HG03196 (cell line): Measurements from ENCODE around the gene ANP32B.
"Not testable (repeated sequence)": the region's sequence is repeated elsewhere in the genome, so short reads cannot be mapped to it uniquely, and the experiment has no call there.

ENCODE experiments used
- ATAC-seq: cut with Tn5 transposase; IDR thresholded peaks from one replicate; pipeline ENCODE4 v1.9.1; 2021; ENCODE audit not compliant: unreplicated experiment

ANP32B gene

DNA sequence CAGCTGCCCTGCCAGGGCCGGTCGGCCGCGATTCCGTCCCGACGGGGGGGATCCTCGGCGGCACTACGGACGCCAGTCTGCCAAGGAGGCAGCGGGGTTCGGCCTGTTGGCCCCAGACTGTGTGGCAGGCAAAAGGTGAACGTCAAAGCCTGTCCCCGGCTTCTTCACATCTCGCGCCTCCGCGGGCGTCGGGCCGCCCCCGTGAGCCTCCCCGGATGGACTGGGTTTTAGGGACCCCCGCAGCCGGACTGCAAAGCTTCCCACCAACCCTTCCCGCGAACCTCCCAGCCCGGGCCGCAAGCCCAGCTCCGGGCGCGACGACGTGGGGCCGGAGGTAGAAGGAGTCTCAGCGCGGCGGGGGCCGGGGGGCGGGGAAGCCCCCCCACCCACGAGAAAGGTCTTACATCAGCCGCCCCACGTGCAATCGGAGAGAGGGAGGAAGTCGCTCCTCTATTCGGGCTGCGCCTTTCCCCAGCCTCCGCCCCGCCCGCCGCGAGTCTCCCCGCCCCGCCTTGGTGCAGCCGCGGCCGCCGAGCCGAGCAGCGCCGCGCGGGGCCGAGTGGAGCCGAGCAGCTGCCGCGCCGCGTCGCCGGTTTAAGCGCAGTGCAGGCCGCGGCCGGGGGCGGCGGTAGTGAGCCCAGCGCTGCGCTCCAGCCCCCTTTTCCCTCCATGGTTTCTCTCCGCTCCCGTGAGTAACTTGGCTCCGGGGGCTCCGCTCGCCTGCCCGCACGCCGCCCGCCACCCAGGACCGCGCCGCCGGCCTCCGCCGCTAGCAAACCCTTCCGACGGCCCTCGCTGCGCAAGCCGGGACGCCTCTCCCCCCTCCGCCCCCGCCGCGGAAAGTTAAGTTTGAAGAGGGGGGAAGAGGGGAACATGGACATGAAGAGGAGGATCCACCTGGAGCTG is at the start of gene ANP32B:
Gene ANP32B (plus strand): TSS at position 659 of the 906 bp plus-strand sequence. CDS start 215 bp downstream, at position 874.
- ATAC-seq: peak; percentile 70

DNA sequence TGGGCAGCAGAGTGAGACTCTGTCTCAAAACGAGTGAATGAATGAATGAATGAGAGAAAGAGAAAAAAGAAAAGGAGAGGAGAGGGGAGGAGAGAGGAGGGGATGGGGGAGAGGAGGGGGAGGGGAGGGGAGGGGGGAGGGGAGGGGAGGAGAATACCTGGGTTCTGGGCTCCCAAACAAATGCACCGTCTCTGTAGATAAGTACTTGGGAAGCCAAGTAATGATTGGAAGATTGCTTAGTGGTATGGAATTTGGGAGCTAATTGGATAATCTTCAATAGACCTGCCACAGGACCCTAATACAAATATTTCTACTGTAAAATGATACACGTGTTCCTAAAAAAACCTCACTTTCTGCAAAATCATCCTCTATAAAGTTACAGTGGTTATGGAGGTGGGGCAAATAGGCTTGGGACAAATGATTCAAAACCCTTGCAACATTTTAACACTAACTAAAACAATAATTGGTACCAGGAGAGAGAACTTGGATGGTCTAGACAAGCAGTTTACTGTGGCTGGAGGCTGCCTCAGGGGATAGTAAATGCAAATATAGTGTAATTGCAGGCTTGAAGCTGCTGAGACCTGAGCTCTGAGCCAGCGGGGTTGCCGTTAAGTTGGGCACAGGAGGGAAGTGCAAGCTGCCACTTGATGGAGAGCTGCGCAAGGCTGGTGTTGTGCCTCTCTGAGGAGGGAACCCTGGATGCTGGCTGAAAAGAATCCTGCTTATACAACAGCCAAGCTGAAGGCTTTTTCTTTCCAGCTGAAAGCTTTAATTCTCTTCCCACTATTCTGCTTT is 48.6 kb upstream of the ANP32B start:
- no peak for ATAC-seq

DNA sequence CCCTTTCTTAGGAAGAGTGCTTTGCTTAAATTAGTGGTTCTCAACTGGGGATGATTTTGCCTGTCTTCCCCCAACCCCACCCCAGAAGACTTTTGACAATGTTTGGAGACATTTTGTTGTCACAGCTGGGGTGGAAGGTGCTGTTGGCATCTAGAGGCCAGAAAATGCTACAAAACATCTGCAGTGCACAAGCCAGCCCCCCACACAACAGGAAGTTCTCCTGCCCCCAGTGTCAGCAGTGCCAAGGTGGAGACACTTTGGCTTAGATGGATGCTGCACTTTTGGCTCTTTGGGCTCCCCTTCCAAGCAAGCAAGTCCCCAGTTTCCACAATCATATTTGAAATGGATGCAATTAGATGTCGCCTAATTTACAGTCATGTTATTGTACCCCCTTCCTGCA is 47.9 kb upstream of the ANP32B start:
- ATAC-seq: no peak

DNA sequence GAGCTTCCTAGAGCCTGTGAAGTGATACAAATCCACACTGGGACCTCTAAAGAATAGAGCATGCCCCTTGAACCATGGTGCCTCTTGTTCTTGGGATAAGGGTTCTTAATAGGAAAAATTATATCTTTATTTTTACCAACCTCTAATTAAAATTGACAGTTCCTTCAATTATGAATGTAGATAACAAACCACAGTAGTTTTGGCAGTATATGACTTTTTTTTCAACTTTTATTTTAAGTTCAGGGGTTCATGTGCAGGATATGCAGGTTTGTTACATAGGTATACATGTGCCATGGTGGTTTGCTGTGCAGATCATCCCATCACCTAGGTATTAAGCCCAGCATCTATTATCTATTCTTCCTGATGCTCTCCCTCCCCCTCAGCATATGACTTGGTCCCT is 46.1 kb upstream of the ANP32B start:
- no peak for ATAC-seq

DNA sequence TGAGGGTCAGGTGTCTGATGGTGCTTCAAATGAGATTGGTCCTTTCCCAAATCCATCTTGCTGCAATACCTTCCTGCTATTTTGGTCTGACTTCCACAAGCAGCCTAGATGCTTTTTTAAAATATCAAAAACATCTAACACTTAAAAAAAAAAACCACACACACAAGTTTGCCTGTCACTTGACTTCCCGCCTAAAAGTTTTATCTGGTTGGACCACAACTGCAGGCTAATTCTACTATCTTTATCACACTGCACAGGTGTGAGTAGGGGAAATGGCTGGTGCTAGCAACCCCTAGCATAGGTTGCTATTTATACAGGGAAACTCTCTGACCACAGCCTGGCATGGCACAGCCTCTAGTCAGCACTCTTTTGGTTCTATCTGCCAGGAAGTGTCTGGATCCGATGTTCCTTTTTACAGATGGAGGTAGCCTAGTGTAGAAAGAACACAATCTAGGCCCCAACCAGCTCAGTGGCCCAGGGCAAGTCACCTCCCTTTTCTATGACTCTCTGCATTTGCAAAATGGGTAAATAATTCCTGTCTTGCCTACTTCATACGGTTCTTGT is 45.0 kb upstream of the ANP32B start, which contains the start of gene HEMGN:
Gene HEMGN (minus strand): TSS at position 92 of the 564 bp plus-strand sequence. CDS start 36 bp downstream, at position 56.
- peak; percentile 53 for ATAC-seq

DNA sequence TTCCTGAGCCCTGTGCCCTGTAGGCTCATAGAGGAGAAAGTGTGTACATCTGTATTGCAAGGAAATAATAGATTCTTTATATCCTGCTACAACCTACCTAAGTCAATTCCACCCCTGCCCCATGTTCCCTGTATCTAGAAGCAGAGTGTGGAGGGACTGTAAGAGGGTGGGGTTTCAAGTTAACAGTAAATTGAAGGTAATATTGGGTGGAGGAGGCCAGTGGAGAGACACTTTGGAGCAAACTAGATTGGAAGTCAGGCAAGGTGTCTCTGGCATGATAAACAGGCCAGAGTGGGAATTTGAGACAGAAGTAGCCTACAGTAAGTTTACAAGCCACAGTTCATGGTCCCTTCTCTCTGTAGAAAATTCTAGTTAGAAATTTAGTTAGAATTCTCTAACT is 42.9 kb upstream of the ANP32B start:
- ATAC-seq: no peak

DNA sequence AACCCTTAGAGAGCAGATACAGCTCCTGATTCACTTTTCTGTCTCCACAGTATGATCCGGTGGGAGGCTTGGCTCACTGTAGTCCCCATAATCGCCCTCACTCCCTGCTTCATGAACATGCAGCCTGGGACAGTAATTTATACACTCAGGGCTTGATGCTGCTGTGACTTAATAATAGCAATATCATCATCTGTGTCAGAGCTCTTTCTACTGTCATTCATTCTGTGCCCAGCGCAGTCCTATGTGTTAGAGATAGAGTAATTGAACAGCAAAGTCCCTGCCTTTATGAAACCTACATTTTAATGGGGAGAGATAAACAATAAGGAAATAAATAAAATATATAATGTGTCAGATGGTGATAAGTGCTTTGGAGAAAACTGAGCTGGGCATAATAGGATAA is 42.4 kb upstream of the ANP32B start:
- no peak for ATAC-seq

DNA sequence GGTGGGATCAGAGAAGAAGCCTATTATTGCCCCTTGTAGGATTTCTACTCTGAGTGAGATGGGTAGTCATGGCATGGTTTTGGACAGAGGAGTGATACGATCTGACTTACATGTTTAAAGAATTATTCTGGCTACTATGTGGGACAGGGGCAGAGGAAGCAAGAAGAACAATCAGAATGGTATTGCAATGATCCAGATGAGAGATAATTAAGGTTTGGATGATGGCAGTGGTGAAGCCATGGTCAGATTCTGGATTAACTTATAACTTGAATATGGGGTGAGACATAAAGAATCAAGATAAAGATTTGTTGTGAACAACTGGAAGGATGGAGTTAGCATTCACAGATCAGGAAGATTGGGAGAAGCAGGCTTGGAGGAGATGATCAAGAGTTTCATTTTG is 41.8 kb upstream of the ANP32B start:
- ATAC-seq: no peak

DNA sequence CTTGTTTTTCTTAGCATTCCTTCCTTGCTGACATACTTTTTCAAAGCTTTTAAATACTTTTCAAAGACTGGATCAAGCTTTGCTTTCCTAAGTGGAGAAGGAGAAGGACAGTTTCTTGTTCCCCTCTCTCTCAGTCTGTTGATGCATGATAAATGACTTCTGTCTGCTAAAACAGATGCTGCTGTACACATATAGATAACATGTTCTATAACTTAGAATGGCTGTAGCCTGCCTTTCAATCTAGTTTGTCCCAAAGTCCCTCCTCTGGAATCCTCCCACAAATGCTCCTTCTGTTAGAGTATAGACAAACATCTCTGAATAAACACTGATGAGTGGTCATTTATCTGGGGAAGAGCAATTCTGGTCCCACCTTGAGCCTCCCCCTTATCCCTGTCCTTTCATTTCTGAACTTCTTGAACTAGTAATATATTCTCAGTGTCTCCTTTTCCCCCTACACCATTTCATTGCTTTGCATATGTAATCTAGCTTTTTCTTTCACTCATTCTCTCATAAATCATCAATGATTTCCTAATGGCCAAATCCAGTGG is 39.8 kb upstream of the ANP32B start:
- ATAC-seq: no peak

DNA sequence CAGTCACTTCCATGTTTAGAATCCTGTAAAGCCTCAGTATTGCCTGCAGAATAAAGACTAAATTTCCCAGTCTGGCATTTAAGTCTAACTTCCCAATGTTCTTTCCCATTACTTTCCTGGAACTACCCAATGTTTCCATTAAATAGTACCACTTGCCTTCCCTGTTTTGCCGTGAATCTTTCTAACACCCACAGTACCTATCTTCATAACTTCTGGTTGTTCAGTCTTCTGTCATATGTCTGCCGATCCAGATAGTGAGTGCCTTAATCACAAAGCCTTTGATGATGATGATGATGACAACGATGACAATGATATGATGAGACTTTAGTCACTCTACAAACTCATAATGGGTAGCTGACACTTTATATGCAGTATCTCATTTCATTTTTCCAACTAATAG is 38.5 kb upstream of the ANP32B start:
- ATAC-seq: no peak

DNA sequence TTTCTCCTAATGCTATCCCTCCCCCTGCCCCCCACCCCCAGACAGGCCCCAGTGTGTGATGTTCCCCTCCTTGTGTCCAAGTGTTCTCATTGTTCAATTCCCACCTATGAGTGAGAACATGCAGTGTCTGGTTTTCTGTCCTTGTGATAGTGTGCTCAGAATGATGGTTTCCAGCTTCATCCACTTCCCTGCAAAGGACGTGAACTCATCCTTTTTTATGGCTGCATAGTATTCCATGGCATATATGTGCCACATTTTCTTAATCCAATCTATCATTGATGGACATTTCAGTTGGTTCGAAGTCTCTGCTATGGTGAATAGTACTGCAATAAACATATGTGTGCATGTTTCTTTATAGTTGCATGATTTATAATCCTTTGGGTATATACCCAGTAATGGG is 37.7 kb upstream of the ANP32B start:
- not testable (repeated sequence) for ATAC-seq

DNA sequence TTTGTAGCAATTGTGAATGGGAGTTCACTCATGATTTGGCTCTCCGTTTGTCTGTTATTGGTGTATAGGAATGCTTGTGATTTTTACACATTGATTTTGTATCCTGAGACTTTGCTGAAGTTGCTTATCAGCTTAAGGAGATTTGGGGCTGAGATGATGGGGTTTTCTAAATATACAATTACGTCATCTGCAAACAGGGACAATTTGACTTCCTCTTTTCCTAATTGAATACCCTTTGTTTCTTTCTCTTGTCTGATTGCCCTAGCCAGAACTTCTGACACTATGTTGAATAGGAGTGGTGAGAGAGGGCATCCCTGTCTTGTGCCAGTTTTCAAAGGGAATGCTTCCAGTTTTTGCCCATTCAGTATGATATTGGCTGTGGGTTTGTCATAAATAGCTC is 36.0 kb upstream of the ANP32B start:
- not testable (repeated sequence) for ATAC-seq

DNA sequence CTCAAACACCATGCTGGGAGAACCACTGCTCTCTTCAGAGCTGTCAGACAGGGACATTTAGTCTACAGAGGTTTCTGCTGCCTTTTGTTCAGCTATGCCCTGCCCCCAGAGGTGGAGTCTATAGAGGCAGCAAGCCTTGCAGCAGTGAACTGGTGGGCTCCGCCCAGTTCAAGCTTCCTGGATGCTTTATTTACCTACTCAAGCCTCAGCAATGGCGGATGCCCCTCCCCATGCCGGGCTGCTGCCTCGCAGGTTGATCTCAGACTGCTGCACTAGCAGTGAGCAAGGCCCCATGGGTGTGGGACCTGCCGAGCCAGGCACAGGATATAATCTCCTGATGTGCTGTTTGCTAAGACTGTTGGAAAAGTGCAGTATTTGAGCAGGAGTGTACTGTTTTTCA is 32.3 kb upstream of the ANP32B start:
- not testable (repeated sequence) for ATAC-seq

DNA sequence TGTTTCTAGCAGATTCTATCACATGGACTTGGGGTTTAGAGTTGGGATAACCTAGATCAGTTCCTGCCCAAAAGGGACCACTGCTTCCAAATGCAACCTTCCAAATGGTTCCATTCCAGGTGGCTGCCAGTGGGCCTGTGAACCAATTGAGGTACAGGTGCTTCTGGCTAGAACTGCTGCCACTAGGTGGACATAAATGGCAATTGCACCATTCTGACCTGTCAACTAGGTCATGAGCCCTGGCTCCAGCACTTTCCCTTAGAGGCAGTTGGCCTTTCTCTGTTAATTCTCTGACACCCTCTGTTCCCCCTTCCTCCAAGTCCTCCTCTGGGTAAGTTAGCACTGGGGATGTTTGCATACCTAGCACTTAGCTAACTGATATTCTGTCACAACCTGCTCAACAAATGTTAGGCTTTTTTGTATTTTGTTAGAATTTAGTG is 28.6 kb upstream of the ANP32B start:
- ATAC-seq: peak; percentile 83

DNA sequence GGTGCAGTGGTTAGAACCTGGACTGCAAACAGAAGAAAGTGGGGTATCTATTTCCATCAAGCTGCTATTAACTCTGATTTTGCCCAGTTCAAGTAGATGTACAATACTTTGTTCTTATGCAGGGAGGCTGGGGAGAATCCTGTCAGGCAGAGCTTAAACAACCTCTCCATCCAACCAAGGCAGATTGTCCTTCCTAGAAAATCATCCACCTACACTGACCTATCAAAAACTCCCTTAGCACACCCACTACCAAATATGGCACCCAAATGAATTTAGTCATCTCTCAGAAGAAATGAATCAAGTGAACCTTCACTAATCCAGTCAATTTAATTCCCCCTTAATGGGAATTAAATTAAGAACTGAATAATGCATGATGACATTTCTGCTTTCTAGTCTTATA is 26.8 kb upstream of the ANP32B start:
- no peak for ATAC-seq

DNA sequence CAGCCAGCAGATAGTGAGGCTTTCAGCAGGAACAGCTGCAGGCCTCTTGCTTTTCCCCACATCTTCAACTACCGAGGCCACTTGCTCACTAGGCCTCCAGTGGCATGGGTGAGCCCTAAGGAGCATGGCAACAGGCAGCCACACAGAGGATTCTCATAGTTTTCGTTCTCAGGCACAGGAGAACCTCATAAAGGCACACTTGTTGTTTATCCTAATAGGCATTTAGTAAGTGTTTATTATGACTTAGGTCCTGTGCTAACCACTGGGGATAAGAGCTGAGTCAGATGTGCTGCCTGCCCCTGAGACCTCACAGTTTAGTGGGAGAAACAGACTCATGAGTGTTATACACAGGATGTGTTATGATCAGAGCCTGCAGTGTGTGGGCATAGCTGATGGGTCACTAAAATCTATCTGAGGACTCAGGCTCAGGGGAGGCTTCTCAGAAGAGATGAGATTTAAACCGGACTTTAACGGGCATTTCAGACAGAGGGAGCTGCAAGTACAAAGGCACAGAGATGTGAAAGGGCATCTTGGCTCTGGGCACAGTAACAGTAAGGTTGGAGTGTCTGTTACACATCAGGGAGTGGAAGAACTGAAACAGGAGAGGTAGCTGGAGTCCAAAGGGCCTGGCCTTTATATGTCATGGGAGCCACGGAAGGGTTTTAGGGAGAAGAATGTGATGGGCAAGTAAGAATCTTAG is 24.2 kb upstream of the ANP32B start:
- ATAC-seq: no peak

DNA sequence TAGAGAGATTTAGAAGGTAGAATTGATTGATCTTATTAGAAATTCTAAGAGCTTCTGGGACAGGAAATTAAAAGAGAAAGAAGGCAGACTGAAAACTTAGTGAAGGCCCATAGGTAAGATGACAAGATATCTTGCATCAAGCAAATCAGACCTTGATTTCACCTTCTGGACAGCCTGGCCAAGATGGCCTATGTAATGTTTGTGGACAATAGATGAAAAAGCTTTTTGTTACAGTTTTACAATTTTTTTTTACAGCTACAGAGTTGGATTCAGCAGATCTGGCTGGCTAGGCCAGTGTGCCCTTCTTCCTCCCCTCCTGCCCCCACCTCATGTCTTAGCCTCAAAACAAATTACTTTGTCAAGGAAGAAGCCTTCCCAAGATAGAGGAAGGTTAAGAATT is 23.6 kb upstream of the ANP32B start:
- ATAC-seq: no peak

DNA sequence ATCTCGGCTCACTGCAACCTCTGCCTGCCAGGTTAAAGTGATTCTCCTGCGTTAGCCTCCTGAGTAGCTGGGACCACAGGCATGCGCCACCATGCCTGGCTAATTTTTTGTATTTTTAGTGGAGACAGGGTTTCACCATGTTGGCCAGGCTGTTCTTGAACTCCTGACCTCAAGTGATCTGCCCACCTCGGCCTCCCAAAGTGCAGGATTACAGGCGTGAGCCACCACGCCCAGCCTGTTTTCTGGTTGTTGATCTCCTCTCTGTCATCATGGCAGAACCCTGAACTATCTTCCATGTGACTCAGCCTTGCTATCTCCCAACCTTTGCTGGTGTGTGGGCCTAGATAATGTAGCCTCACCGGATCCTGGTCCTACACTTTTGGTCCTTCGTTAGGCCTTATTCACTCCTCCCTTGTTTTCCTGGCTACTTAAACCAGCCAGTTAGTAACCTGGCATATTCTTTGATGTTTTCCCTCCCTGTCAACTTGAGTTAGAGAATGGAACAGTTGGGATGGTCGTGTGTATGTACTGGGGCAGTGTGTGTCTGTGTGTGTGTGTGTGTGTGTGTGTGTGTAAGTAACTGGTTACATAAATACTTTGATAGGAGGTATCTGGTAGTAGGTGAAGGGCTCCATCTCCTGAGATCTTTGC is 22.3 kb upstream of the ANP32B start:
- not testable (repeated sequence) for ATAC-seq

DNA sequence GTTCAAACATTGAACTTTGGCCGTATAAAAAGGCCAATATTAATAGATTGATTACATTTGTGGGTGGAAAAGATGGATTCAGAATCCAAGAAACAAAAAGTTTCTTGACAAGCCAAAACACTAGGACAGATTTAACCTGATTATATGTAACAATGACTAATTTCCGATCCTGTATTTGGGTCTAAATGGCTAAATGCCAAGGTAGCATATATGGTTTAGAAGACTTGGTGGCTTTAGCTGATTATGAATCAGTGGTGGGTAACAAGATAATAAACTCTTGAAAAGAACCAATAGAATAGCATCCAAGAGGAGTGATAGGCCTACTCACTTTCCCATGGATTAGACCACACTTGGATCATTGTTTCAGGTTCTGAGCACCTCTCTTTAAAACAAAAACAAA is 21.8 kb upstream of the ANP32B start:
- no peak for ATAC-seq

DNA sequence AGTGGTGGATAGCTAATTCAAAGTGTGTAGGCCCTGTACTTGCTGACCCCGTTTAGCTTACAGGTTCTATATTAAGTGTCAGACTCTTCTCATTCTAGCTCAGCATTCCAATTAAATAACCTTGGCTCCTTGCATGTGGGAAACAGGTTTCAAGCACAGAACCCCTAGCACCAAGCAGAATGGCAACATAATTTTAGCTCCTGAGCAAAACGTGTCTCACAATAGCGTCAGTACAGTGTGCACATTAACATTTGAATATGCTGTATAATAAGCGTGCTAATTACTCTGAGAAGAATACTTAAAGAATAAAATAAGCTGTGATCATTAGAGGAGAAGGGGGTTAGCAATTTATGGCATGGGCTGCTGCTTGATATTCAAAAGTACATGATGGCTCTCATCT is 21.0 kb upstream of the ANP32B start:
- no peak for ATAC-seq
